ENCODE measurements around the gene HMGB1. TPM values are rescaled to one million over a fixed set of nuclear protein-coding genes. Genes with fewer than 3 reads are reported as not detected.

The HMGB1 gene
- total and polyA plus RNA-seq, 2 of the 4 experiments (the other 2 are of a cell fraction), result 185 to 276 TPM

- Histone ChIP-seq H3K4me1 (ENCODE audit: control insufficient read depth, insufficient read depth, low read length) (no peaks in the 10 kb centered on the region), H3K4ac (ENCODE audit: low read depth, low read length) (no peak overlapping the region), H4K91ac (ENCODE audit: insufficient read depth, low read depth, low read length) (no peak overlapping the region), H3K18ac (ENCODE audit: low read depth, low read length) (no peak overlapping the region), H2AK5ac (ENCODE audit: low read depth, low read length) (no peak overlapping the region), H3K4me2 (ENCODE audit: low read depth, low read length) (no peak overlapping the region), H3K9ac (ENCODE audit: low read depth, low read length) (no peak overlapping the region), H2BK120ac (ENCODE audit: low read depth, low read length) (no peak overlapping the region), H3K36me3 (ENCODE audit: control insufficient read depth, insufficient read depth, low read length) (no peaks in the 10 kb centered on the region; the same call in 1 of the 2 replicates), H2AFZ (replicated peaks; ENCODE audit: low read length, poor library complexity) (no peak overlapping the region), H4K5ac (ENCODE audit: low read depth, low read length) (no peak overlapping the region), H2BK20ac (ENCODE audit: low read depth, low read length) (no peak overlapping the region), H2BK15ac (ENCODE audit: low read depth, low read length) (no peak overlapping the region), H4K20me1 (ENCODE audit: insufficient read depth, low read length) (no peaks in the 10 kb centered on the region), H3K27me3 (ENCODE audit: control insufficient read depth, insufficient read depth, low read length) (no peaks in the 10 kb centered on the region), H3K4me3 (ENCODE audit: insufficient read depth, low read depth, low read length) (no peak overlapping the region), H3K56ac (ENCODE audit: extremely low read depth, insufficient read depth, low read length) (no peak overlapping the region), H3K23ac (ENCODE audit: low read depth, low read length) (no peak overlapping the region), H4K8ac (ENCODE audit: low read depth in 2 of 2, low read length in 2 of 2) (no peak overlapping the region), H3K27ac (ENCODE audit: insufficient read depth, low read length) (no peak overlapping the region), H2AK9ac (replicated peaks; ENCODE audit: low read depth, low read length, poor library complexity) (no peak overlapping the region), H3K9me1 (ENCODE audit: insufficient read depth, low read length) (no peaks in the 10 kb centered on the region; the same call in 1 of the 2 replicates), H2BK5ac (ENCODE audit: low read depth, low read length, poor library complexity, severe bottlenecking) (no peak overlapping the region), H3K14ac (replicated peaks; ENCODE audit: low read depth, low read length) (no peak overlapping the region), H3K79me1 (ENCODE audit: low read depth in 1 of 2, low read length in 2 of 2) (peaks cover 2 to 6% of the 10 kb centered on the region in 2 experiments; a peak in 2 of 4 replicates), H3K9me3 (ENCODE audit: control insufficient read depth, insufficient read depth, low read length) (no peaks in the 10 kb centered on the region)
- dilution Hi-C loops (cut with HindIII; ENCODE audit: low sequenced_read_pairs, unreplicated experiment) (no loop called here), intact Hi-C loops (cut with micrococcal nuclease) (loop anchor here (5.0 kb wide), 1 partner anchor 33 kb away; the partner anchor contains the start of gene UBE2L5), in situ Hi-C loops (cut with MboI; ENCODE audit: low sequenced_read_pairs) (loop anchor here (25.0 kb wide), 1 partner anchor 357 kb away; no protein-coding TSS in a partner anchor)
- BruUV-seq (replicated peaks), result no TSS peak
- WGBS, 2 experiments (ENCODE audit: extremely low coverage in 2 of 2, insufficient read length in 1 of 2), result no CpG with 5 or more reads among the region's 2 CpGs
- DNase-seq, result no peak
- POLR2A ChIA-PET (ENCODE audit: unreplicated experiment), result no interaction called here
- no peak for TF ChIP-seq NFE2L2 (IDR thresholded peaks at IDR 0.05; ENCODE audit: low read depth, low read length)
- TF ChIP-seq MAZ (IDR thresholded peaks at IDR 0.05; ENCODE audit: borderline replicate concordance, low read depth, low read length), result no peak
- no peak for TF ChIP-seq RAD21 (IDR thresholded peaks at IDR 0.05; ENCODE audit: low read length)
- no peak for TF ChIP-seq MAFK (IDR thresholded peaks at IDR 0.05; ENCODE audit: low read depth, low read length)
- TF ChIP-seq RFX5 (IDR thresholded peaks at IDR 0.05; ENCODE audit: low read depth, low read length), result no peak
- no peak for ATAC-seq (ENCODE audit: low read depth)
- CTCF ChIA-PET, result no interaction called here
Measured at GRCh38 chr13:30454991-30455390, 10.7 kb downstream of the HMGB1 start.
